SK-N-SH (cell line): ENCODE results near the gene PPP2R5C. TPM values are rescaled to one million over a fixed set of nuclear protein-coding genes. Genes with fewer than 3 reads are reported as not detected.

Experiments
- CTCF ChIA-PET: fragments of 300-600, 350-600 bp; formaldehyde crosslinking; extraction: SDS; loops from one replicate; lab custom pipeline; 2021; lab: Yijun Ruan, JAX
- POLR2A ChIA-PET: fragments of 350-600 bp; sonication (Branson Sonifier 250); formaldehyde crosslinking; extraction: SDS; loops from one replicate; lab custom pipeline; 2020; ENCODE audit warnings: antibody characterized with exemption, inconsistent platforms; lab: Yijun Ruan, JAX
- DNase-seq: peaks from one replicate; pipeline ENCODE4 v3.0.0; 2012
- H2AFZ ChIP-seq: fragments of 200-600 bp; sonication (generic); 2 replicates; pipeline ENCODE4 v1.8.1; 2016; ENCODE audit warnings: antibody characterized with exemption, mild to moderate bottlenecking, low read depth
- H3F3A ChIP-seq: fragments of 200-600 bp; sonication (generic); replicated peaks from 2 replicates; pipeline ENCODE3; 2016; ENCODE audit warnings: antibody characterized with exemption, mild to moderate bottlenecking; ENCODE audit not compliant: insufficient read depth
- H3K27ac ChIP-seq, 2 experiments: fragments of 200-500 bp in 1 of 2; fragments of 200-600 bp in 1 of 2; sonication (Bioruptor generic) in 1 of 2; sonication (generic), shearing (Covaris generic) in 1 of 2; 2 replicates each; pipeline versions ENCODE4 v1.5.1 to v1.6.1; 2014 to 2016; ENCODE audit warnings: low read depth in 2 of 2, inconsistent platforms in 1 of 2, low read length in 1 of 2, mild to moderate bottlenecking in 1 of 2, mixed read lengths in 1 of 2
- H3K27me3 ChIP-seq: fragments of 200-600 bp; sonication (generic), shearing (Covaris generic); 2 replicates; pipeline ENCODE4 v1.6.1; 2016; ENCODE audit warnings: mixed run types; ENCODE audit not compliant: insufficient read depth
- H3K36me3 ChIP-seq, 2 experiments: fragments of 200-500 bp in 1 of 2; fragments of 200-600 bp in 1 of 2; sonication (Bioruptor generic) in 1 of 2; sonication (generic) in 1 of 2; replicated peaks in 1 of 2; 2 replicates each; pipeline versions ENCODE3 to v1.5.1; 2014 to 2016; ENCODE audit warnings: low read length in 1 of 2, mild to moderate bottlenecking in 1 of 2; ENCODE audit not compliant: insufficient read depth in 2 of 2, control insufficient read depth in 1 of 2
- H3K4me1 ChIP-seq, 2 experiments: fragments of 200-500 bp in 1 of 2; fragments of 200-600 bp in 1 of 2; sonication (Bioruptor generic) in 1 of 2; sonication (generic), shearing (Covaris generic) in 1 of 2; 2 replicates each; pipeline versions ENCODE4 v1.5.1 to v1.6.1; 2014 to 2016; ENCODE audit warnings: low read depth in 1 of 2, low read length in 1 of 2, mixed run types in 1 of 2; ENCODE audit not compliant: insufficient read depth in 2 of 2, control insufficient read depth in 1 of 2
- H3K4me2 ChIP-seq: fragments of 200-600 bp; sonication (generic), shearing (Covaris generic); 2 replicates; pipeline ENCODE4 v1.6.1; 2017; ENCODE audit warnings: mixed run types
- H3K4me3 ChIP-seq, 2 experiments: fragments of 200-500 bp in 1 of 2; fragments of 200-600 bp in 1 of 2; sonication (Bioruptor generic) in 1 of 2; sonication (generic), shearing (Covaris generic) in 1 of 2; 2 replicates each; pipeline versions ENCODE4 v1.5.1 to v1.8.1; 2014 to 2016; ENCODE audit warnings: low read depth in 2 of 2, inconsistent platforms in 1 of 2, low read length in 1 of 2, mild to moderate bottlenecking in 1 of 2, mixed read lengths in 1 of 2, moderate library complexity in 1 of 2
- H3K79me2 ChIP-seq: fragments of 200-600 bp; sonication (generic); 2 replicates; pipeline ENCODE4 v1.8.1; 2017; ENCODE audit warnings: mild to moderate bottlenecking; ENCODE audit not compliant: insufficient read depth
- H3K9ac ChIP-seq: fragments of 200-600 bp; sonication (generic); 2 replicates; pipeline ENCODE4 v1.6.1; 2017; ENCODE audit warnings: mixed run types
- H3K9me2 ChIP-seq: fragments of 200-600 bp; sonication (generic); 2 replicates; pipeline ENCODE4 v1.6.1; 2017; ENCODE audit warnings: mixed run types
- H3K9me3 ChIP-seq: fragments of 200-600 bp; sonication (generic); 2 replicates; pipeline ENCODE4 v1.6.1; 2017; ENCODE audit warnings: mixed run types, mild to moderate bottlenecking, moderate library complexity
- H4K20me1 ChIP-seq: fragments of 200-600 bp; sonication (generic); 2 replicates; pipeline ENCODE4 v1.6.1; 2017; ENCODE audit warnings: mild to moderate bottlenecking, mixed run types; ENCODE audit not compliant: insufficient read depth
- FOXJ3 ChIP-seq: sonication (generic); formaldehyde crosslinking; IDR thresholded peaks from 2 replicates; pipeline ENCODE4 v1.5.1; 2020; ENCODE audit warnings: mild to moderate bottlenecking, missing genetic modification reagents
- GABPA ChIP-seq: IDR thresholded peaks from 2 replicates; pipeline ENCODE4 v1.4.0; 2012; ENCODE audit warnings: low read depth, mild to moderate bottlenecking
- MEF2A ChIP-seq: IDR thresholded peaks from 2 replicates; pipeline ENCODE4 v1.4.0; 2012; ENCODE audit warnings: low read depth, borderline replicate concordance
- RFX5 ChIP-seq: IDR thresholded peaks from 2 replicates; pipeline ENCODE4 v1.6.1; 2012; ENCODE audit warnings: mild to moderate bottlenecking, improper control_type of control experiment, low read length
- RXRA ChIP-seq: IDR thresholded peaks from 2 replicates; pipeline ENCODE4 v1.4.0; 2012; ENCODE audit warnings: low read depth, mild to moderate bottlenecking, borderline replicate concordance
- SIN3A ChIP-seq: IDR thresholded peaks from 2 replicates; pipeline ENCODE4 v1.6.1; 2012; ENCODE audit warnings: low read depth, mild to moderate bottlenecking, low read length, moderate library complexity, borderline replicate concordance
- TEAD4 ChIP-seq: IDR thresholded peaks from 2 replicates; pipeline ENCODE4 v1.4.0; 2012; ENCODE audit warnings: mild to moderate bottlenecking, borderline replicate concordance; ENCODE audit not compliant: insufficient read depth
- WGBS: methylation state at CpG from one replicate; pipeline ENCODE4 v1.1.6; 2017; ENCODE audit warnings: low lambda C conversion rate; 5-methylcytosine and 5-hydroxymethylcytosine counted together
- polyA plus RNA-seq, 3 experiments: library from polyadenylated mRNA; depleted of rRNA; stranded (reverse); fragments of >200 nt; gene quantifications; 2 replicates each; pipeline ENCODE4 v1.2.3, GENCODE V29; 2012
- TF ChIP-seq, protein P1 (sequence below): fragments of 150-350 bp; IDR thresholded peaks from 2 replicates; pipeline ENCODE4 v1.6.1; 2017; ENCODE audit warnings: antibody characterized with exemption, low read length, low read depth, borderline replicate concordance
- TF ChIP-seq, protein P2 (sequence below): fragments of 200-600 bp; sonication (generic); IDR thresholded peaks from 2 replicates; pipeline ENCODE4 v1.6.1; 2017; ENCODE audit warnings: antibody characterized with exemption, mild to moderate bottlenecking, moderate library complexity

Gene PPP2R5C
- polyA plus RNA-seq, 1 of the 3 experiments (the other 2 are of a cell fraction): 43.7 TPM

DNA sequence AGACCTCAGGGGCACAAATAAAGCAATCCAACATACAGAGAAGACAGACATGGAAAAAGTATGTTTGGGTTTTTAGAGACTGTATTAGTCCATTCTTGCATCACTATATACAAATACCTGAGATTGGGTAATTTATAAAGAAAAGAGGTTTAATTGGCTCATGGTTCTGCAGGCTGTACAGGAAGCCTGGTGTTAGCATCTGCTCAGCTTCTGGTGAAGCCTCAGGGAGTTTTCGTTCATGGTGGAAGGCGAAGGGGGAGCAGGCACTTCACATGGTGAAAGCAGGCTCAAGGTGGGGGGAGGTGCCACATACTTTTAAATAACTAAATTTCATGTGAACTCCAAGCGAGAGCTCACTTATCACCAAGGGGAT, 3.7 kb upstream of the PPP2R5C start:
- H4K20me1 ChIP-seq: no peaks in the 10 kb centered on the region
- TF ChIP-seq SIN3A: no peak
- TF ChIP-seq FOXJ3 (CRISPR knock-in tag): no peak
- no peak for TF ChIP-seq TEAD4
- no peak overlapping the region for H3K9ac ChIP-seq
- peaks cover 4% of the 10 kb centered on the region; the same call in 1 of the 2 replicates for H3K27me3 ChIP-seq
- no peaks in the 10 kb centered on the region for H3K36me3 ChIP-seq
- no peak overlapping the region for H3K27ac ChIP-seq
- ChIA-PET POLR2A (no interaction called here), CTCF (no interaction called here)
- no peaks in the 10 kb centered on the region for H3K9me3 ChIP-seq
- H3K4me3 ChIP-seq: no peak overlapping the region
- H2AFZ ChIP-seq: no peak overlapping the region
- peaks cover 4% of the 10 kb centered on the region for H3F3A ChIP-seq
- WGBS: 69% methylated on average over 3 of the region's 3 CpGs
- no peaks in the 10 kb centered on the region for H3K9me2 ChIP-seq
- no peak overlapping the region for H3K4me2 ChIP-seq
- 0 out of 2 replicates have a peak, but pooled peaks cover under 1% of the 10 kb centered on the region for H3K79me2 ChIP-seq
- peaks cover 3 to 8% of the 10 kb centered on the region in 2 experiments; a peak in 2 of 4 replicates for H3K4me1 ChIP-seq
- no peak for DNase-seq

DNA sequence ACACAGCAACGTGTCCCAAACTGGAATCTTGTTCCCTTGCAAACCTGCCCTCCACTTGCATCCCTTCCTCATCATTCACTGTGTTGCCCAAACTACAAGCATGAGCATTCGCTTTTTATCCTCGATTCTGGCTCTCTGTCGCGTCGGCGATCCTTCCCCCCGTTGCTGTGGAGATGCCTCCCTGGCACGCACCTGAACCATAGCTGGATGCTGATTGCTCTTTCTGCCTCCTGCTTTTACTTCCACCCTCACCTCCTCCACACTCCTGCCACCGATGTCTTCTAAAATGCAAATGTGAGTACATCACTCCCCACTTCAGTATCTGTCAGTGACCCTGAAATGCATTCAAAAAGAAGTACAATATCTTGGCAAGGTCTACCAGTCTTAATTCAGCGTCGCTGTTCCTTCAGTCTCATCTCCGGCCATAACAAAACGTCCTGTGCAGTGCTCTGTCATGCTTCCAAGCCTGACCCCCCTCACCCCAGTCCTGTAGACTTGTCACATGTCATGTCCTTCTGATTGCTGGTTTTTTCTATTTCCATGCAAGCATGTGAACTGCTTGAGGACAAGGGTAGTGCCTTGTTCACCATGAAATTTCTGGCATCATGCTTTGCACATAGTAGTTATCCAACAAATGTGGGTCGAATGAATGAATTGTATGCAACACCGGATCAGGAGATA, 2.5 kb upstream of the PPP2R5C start:
- no peak overlapping the region for H3K9ac ChIP-seq
- CTCF ChIA-PET: interaction anchor here (1.0 to 4.7 kb wide), 3 partner anchors 13 to 51 kb away, joined by 3 to 45 read pairs (median 3); no protein-coding TSS in a partner anchor
- DNase-seq: no peak
- POLR2A ChIA-PET: no interaction called here
- no peak overlapping the region for H2AFZ ChIP-seq
- peaks cover 3 to 4% of the 10 kb centered on the region in 2 experiments for H3K36me3 ChIP-seq
- H3K9me2 ChIP-seq: no peaks in the 10 kb centered on the region
- H3F3A ChIP-seq: peaks cover 4% of the 10 kb centered on the region
- no peak overlapping the region for H3K4me3 ChIP-seq
- H3K79me2 ChIP-seq: peaks cover 9% of the 10 kb centered on the region; the same call in 1 of the 2 replicates
- no peak overlapping the region for H3K4me2 ChIP-seq
- H4K20me1 ChIP-seq: no peaks in the 10 kb centered on the region
- peaks cover 4% of the 10 kb centered on the region; the same call in 1 of the 2 replicates for H3K27me3 ChIP-seq
- no peaks in the 10 kb centered on the region for H3K9me3 ChIP-seq
- no peak for TF ChIP-seq GABPA
- TF ChIP-seq, protein P1, sequence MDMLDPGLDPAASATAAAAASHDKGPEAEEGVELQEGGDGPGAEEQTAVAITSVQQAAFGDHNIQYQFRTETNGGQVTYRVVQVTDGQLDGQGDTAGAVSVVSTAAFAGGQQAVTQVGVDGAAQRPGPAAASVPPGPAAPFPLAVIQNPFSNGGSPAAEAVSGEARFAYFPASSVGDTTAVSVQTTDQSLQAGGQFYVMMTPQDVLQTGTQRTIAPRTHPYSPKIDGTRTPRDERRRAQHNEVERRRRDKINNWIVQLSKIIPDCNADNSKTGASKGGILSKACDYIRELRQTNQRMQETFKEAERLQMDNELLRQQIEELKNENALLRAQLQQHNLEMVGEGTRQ: no peak
- no peak for TF ChIP-seq MEF2A
- TF ChIP-seq RXRA: no peak
- TF ChIP-seq RFX5: no peak
- TF ChIP-seq, protein P2, sequence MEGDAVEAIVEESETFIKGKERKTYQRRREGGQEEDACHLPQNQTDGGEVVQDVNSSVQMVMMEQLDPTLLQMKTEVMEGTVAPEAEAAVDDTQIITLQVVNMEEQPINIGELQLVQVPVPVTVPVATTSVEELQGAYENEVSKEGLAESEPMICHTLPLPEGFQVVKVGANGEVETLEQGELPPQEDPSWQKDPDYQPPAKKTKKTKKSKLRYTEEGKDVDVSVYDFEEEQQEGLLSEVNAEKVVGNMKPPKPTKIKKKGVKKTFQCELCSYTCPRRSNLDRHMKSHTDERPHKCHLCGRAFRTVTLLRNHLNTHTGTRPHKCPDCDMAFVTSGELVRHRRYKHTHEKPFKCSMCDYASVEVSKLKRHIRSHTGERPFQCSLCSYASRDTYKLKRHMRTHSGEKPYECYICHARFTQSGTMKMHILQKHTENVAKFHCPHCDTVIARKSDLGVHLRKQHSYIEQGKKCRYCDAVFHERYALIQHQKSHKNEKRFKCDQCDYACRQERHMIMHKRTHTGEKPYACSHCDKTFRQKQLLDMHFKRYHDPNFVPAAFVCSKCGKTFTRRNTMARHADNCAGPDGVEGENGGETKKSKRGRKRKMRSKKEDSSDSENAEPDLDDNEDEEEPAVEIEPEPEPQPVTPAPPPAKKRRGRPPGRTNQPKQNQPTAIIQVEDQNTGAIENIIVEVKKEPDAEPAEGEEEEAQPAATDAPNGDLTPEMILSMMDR: no peak
- H3K27ac ChIP-seq: no peak overlapping the region
- peaks cover 3 to 10% of the 10 kb centered on the region in 2 experiments; a peak in 2 of 4 replicates for H3K4me1 ChIP-seq
- WGBS: 77% methylated on average over 16 of the region's 16 CpGs
